ENCODE data around the gene B4GALT5.

B4GALT5 gene

DNA sequence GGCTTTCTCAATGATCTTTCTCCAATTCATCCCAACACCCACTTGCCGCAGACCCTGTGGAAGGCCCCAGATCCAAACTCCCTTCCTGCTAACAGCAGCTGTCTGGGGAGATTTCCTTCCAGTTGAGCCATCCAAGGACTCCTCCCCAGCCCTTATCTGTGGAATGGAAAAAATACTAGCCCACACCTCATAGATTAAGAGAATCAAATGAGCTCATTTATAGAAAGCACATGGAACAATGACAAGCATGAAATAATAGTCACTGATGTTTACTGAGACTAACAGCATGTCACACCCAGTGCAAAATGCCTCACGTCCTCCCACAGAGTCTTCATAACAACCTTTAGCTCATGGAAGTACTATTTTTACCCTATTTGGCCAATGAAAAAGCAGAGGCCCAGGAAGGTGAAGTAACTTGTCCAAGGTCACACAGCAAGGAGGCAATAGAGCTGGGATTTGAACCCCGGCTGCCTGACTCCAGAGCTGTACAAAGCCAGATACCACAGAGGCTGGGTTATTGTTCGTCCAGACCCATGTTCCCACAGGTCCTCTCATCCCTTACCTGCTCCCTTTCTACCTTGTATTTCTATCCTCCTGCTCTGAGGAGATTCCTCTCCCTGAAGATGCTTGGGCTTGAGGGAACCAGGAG, 122.3 kb downstream of the B4GALT5 start:
- no peak overlapping the region for H3K27ac ChIP-seq
- H4K20me1 ChIP-seq: no peaks in the 10 kb centered on the region
- H3K9ac ChIP-seq: no peak overlapping the region
- no peaks in the 10 kb centered on the region for H3K9me3 ChIP-seq
- no peak overlapping the region for H3K4me3 ChIP-seq
- H3K4me2 ChIP-seq: peak overlapping the region; percentile 10; the same call in 1 of the 2 replicates
- no peak for TF ChIP-seq Cebpa-rat (IDR thresholded peaks at IDR 0.05)
- no peaks in the 10 kb centered on the region for H3K27me3 ChIP-seq
- H3K36me3 ChIP-seq: no peaks in the 10 kb centered on the region
- peaks cover 81% of the 10 kb centered on the region for H3K4me1 ChIP-seq

DNA sequence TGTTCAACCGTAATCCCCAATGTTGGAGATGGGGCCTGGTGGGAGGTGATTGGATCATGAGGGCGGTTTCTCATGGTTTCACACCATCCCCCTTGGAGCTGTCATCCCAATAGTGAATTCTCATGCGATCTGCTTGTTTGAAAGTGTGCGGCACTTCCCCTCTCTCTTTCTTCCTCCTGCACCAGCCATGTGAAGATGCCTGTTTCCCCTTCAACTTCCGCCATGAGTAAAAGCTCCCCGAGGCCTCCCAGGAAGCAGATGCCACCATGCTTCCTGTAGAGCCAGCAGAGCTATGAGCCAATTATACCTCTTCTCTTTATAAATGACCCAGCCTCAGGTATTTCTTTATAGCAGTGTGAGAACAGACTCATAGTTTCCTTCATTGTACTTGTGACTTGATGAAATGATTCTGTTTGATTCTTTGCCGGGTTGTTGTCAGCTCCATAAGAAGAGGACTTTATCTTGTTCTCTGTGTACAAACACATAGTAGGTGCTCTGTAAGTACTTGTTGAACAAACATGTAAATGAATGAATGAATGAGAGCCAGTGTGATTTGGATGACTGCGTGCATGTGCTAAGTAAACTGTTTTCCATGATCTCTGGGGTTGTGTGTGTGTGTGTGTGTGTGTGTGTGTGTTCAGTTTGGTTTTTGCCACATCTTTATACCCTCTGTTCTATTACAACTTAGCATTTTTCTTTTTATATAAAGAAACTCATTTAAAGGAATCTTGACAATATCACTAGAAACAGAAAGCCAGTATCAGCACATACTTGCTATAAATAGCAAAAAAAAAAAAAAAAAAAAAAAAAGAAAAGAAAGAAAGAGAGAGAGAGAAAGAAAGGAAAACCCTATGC, 123.3 kb downstream of the B4GALT5 start:
- no peak overlapping the region for H3K4me3 ChIP-seq
- H3K4me1 ChIP-seq: peaks cover 73% of the 10 kb centered on the region
- H3K27me3 ChIP-seq: no peaks in the 10 kb centered on the region
- H3K36me3 ChIP-seq: no peaks in the 10 kb centered on the region
- H3K27ac ChIP-seq: peak overlapping the region; percentile 72; the same call in 1 of the 2 replicates
- H3K9me3 ChIP-seq: no peaks in the 10 kb centered on the region
- no peaks in the 10 kb centered on the region for H4K20me1 ChIP-seq
- H3K9ac ChIP-seq: no peak overlapping the region
- TF ChIP-seq Cebpa-rat (IDR thresholded peaks at IDR 0.05): no peak
- H3K4me2 ChIP-seq: peak overlapping the region; percentile 57

DNA sequence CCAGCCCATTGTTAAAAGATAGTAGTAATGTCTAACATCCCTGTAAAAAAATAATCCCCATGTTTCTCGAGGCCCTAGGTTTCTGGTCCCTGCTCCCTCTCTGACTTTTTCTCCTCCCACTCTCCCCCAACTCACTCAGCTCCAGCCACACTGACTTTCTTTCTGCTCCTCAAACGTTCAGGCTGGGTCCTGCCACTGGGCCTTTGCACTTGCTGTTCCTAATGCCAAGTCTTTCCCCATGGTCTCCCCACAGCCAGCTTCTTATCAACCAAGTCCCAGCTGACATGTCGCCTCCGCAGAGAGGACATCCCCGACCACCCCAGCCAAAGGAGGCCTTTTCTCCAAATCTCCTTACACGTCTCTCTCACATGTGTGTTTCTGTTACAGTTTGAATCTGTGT, 123.9 kb downstream of the B4GALT5 start:
- peak overlapping the region; percentile 72; the same call in 1 of the 2 replicates for H3K27ac ChIP-seq
- H3K4me1 ChIP-seq: peaks cover 73% of the 10 kb centered on the region

DNA sequence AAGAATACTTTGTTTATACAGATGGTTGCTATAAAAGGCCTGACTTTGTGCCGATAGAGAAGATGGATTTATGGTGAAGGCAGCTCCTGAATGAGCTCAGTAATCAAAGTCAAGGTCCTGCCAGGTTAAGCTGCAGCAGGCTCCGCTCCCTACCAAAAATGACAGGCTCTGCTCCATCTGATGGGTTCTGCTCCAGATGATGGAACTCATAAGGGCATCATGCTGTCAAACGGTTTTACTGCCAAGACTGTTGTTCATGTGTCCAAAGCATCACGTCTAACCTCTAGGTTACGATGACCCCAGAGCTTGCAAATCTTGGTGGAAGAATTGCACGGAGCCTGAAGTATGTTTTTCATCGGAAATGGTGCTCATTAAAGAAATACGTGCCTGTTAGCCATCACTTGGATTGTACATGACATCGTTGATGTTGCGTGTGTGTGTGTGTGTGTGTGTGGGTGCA, 126.5 kb downstream of the B4GALT5 start:
- no peak overlapping the region for H3K27ac ChIP-seq

More for the DNA sequence above, 123.9 kb downstream of the B4GALT5 start:
- Histone ChIP-seq H3K4me2 (peak overlapping the region; percentile 57), H3K9me3 (no peaks in the 10 kb centered on the region), H3K9ac (no peak overlapping the region), H3K27me3 (no peaks in the 10 kb centered on the region), H3K36me3 (no peaks in the 10 kb centered on the region), H3K4me3 (no peak overlapping the region), H4K20me1 (no peaks in the 10 kb centered on the region)
- no peak for TF ChIP-seq Cebpa-rat (IDR thresholded peaks at IDR 0.05)

DNA sequence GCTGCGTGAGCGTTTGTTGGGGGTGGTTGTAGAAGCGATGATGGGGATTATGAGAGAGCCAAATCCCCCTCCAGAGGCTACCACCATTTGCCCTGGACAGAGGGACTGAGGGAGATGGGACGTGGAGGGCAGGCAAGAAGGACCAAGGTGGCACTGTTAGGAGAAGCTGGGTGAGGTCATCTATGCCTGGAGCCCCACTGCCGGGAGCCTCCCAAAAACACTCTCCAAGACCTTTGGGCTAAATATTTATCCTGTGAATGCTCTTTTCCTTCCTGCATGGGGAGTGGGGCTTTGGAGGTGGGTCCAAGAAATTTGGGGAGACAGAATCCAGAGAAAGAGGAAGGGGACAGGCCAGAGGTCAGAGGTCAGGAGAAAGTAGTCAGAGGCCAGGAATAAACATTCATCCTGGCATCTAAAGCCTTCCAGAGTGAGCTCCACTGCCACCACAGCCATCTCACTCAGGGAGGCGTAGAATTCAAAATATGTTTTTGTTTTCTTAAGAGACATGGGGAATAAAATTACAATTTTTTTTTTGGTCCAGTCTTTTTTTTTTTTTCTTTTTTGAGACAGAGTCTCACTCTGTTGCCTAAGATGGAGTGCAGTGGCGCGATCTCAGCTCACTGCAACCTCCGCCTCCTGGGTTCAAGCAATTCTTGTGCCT, 128.0 kb downstream of the B4GALT5 start:
- no peak overlapping the region for H3K27ac ChIP-seq
- no peaks in the 10 kb centered on the region for H3K27me3 ChIP-seq
- no peaks in the 10 kb centered on the region for H4K20me1 ChIP-seq
- no peak overlapping the region for H3K4me3 ChIP-seq
- no peaks in the 10 kb centered on the region for H3K36me3 ChIP-seq
- H3K9me3 ChIP-seq: peaks cover 8% of the 10 kb centered on the region
- H3K4me2 ChIP-seq: no peak overlapping the region
- H3K9ac ChIP-seq: no peak overlapping the region
- peaks cover 42% of the 10 kb centered on the region for H3K4me1 ChIP-seq
- TF ChIP-seq Cebpa-rat (IDR thresholded peaks at IDR 0.05): no peak

More for the DNA sequence above, 126.5 kb downstream of the B4GALT5 start:
- no peaks in the 10 kb centered on the region for H3K27me3 ChIP-seq
- H3K9ac ChIP-seq: no peak overlapping the region
- H3K4me3 ChIP-seq: no peak overlapping the region
- TF ChIP-seq Cebpa-rat (IDR thresholded peaks at IDR 0.05): no peak
- no peaks in the 10 kb centered on the region for H3K36me3 ChIP-seq
- H3K4me2 ChIP-seq: no peak overlapping the region
- H3K9me3 ChIP-seq: peaks cover 6% of the 10 kb centered on the region
- H4K20me1 ChIP-seq: no peaks in the 10 kb centered on the region
- peaks cover 54% of the 10 kb centered on the region for H3K4me1 ChIP-seq

DNA sequence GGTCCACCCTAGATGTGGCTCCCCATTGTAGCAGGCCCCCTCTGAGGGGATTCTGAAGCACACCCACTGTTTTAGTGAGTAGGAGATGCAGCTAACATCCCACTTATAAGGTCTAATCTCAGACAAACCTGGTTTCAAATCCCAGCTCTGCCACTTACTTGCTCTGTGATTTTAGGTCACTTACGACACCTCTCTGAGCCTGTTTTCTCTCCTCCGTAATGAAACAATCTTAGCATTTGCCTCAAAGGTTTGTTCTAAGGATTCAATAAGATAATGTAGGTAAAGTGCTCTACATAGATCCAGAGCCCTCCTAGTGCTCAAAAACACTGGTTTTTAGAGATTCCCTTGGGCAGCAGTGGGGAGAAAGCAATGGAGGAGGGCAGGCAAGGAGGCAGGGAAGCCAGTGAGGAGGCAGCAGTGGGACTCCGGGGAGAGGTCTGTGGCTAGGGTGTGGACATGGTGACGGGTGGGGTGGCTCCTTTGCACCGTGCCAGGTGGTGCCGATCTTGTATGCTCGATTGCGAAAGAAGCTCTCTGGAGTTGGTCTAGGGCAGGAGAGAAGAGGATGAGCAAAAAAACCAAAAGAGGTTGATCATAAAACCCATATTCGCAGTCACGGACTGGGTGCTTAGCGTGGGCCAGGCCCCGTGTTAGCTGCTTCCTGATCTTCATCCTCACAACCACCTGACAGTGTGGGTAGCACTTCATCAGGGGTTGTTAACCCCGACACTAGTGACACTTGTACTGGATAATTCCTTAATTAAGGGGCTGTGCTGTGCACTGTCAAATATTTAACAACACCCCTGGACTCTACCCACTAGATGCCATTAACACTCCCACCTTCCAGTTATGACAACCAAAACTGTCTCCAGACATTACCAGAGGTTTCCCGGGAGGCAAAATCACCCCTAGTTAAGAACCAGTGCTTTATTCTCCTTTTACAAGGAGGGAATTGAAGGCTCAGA, 129.0 kb downstream of the B4GALT5 start:
- Histone ChIP-seq H3K27ac (no peak overlapping the region; the same call in 1 of the 2 replicates), H3K4me2 (peak overlapping the region; percentile 0; the same call in 1 of the 2 replicates), H3K27me3 (no peaks in the 10 kb centered on the region), H4K20me1 (no peaks in the 10 kb centered on the region), H3K4me1 (peaks cover 37% of the 10 kb centered on the region), H3K9ac (no peak overlapping the region), H3K4me3 (no peak overlapping the region), H3K9me3 (peaks cover 8% of the 10 kb centered on the region), H3K36me3 (no peaks in the 10 kb centered on the region)
- TF ChIP-seq Cebpa-rat (IDR thresholded peaks at IDR 0.05): peak; percentile 81

DNA sequence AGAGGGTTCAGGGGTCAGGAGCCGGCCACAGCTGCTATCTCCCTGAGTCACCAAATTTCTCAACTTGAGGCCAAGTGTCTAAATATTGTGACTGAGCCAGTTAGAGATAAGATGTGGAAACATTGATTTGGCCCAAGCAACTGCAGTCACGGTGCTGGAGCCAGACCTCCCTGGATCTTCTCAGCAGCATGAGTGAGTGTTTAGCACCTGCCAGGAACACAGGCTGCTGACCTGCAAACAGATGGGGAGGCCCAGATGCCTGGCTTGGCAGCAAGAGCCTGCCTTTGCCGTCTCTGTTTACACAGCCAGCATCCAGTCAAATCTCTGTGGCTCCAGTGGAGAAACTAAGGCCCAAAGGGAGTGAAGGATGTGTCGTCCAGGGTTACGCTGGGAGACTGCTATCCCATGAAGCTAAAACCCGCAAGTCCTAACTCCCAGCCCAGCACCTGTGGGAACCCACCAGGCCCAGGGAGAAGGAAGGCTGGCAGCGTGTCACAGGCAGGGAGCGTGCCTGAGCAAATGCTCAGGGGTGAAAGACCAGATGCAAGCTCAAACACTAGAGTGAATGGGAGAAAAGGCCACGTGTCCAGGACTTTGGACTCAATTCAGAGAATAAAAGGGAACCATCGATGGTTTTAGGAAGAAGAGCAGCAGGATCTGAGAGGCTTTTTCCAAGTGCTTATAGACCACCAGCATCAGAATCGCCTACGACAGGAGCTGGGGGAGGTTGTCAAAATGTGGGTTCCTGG, 129.8 kb downstream of the B4GALT5 start:
- H3K4me3 ChIP-seq: no peak overlapping the region
- TF ChIP-seq Cebpa-rat (IDR thresholded peaks at IDR 0.05): no peak
- H3K27me3 ChIP-seq: no peaks in the 10 kb centered on the region
- peaks cover 8% of the 10 kb centered on the region for H3K9me3 ChIP-seq
- H3K27ac ChIP-seq: no peak overlapping the region
- no peak overlapping the region for H3K9ac ChIP-seq
- peaks cover 37% of the 10 kb centered on the region for H3K4me1 ChIP-seq
- H4K20me1 ChIP-seq: no peaks in the 10 kb centered on the region
- H3K4me2 ChIP-seq: no peak overlapping the region
- no peaks in the 10 kb centered on the region for H3K36me3 ChIP-seq

DNA sequence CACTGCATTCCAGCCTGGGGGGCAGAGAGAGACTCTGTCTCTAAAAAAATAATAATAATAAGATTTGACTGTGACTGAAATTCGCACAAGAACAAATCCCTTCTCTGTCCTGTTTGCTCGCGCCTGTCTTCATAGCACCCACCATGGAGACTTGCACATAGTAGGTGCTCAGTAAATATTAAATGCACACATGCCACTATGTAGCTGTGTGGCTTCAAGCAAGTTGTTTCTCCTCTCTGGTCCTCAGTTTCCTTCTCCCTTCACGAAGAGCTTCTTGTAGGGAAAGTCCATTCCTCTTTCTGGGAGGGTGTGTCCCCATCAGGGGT, 130.4 kb downstream of the B4GALT5 start:
- no peak for TF ChIP-seq Cebpa-rat (IDR thresholded peaks at IDR 0.05)
- Histone ChIP-seq H4K20me1 (no peaks in the 10 kb centered on the region), H3K4me1 (peaks cover 39% of the 10 kb centered on the region), H3K9me3 (peaks cover 8% of the 10 kb centered on the region), H3K36me3 (no peaks in the 10 kb centered on the region), H3K27me3 (no peaks in the 10 kb centered on the region), H3K27ac (no peak overlapping the region), H3K9ac (no peak overlapping the region), H3K4me3 (no peak overlapping the region), H3K4me2 (no peak overlapping the region)
